ENCODE measurements around the gene UBE2J2. TPM values are rescaled to one million over a fixed set of nuclear protein-coding genes. Genes with fewer than 3 reads are reported as not detected.

Gene UBE2J2
- total and polyA plus RNA-seq, 2 of the 8 experiments (the other 6 are each of a cell fraction or from before 2014, with no cell fraction given), result 33.6 to 67.9 TPM

DNA sequence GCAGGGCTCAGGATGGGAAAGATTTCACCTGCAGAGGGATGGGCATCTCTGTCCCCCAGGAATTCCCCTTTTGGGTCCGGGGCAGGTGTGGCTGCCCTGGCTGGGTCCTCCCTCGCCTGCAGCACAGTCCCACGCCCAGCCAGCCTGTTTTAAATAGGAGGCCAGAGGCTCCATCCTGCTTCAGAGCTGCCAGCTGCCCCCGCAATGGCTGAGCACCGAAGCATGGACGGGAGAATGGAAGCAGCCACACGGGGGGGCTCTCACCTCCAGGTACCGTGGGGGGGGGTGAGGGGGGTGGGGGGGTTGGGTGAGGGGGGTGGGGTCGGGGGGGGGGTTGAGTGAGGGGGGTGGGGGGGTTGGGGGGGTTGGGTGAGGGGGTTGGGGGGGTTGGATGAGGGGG is 10.2 kb upstream of the UBE2J2 start:
- Histone ChIP-seq H2BK20ac (ENCODE audit: low read length) (no peak overlapping the region), H3K4me3 (ENCODE audit: extremely low read depth in 1 of 4, insufficient read depth in 2 of 4, low read depth in 3 of 4, low read length in 4 of 4) (no peak overlapping the region), H3K9me3 (ENCODE audit: insufficient read depth in 2 of 2, low read depth in 1 of 2, low read length in 1 of 2) (peaks cover 0 to 2% of the 10 kb centered on the region in 2 experiments; a peak in 1 of 4 replicates), H3K18ac (ENCODE audit: extremely low read depth, low read length) (no peak overlapping the region), H3K4me2 (ENCODE audit: insufficient read depth in 1 of 2, low read depth in 2 of 2, low read length in 2 of 2) (no peak overlapping the region), H2AK5ac (ENCODE audit: low read depth, low read length) (no peak overlapping the region), H2BK5ac (ENCODE audit: low read depth, low read length) (no peak overlapping the region), H3K4me1 (replicated peaks in 1 of 4; ENCODE audit: control insufficient read depth in 3 of 4, insufficient read depth in 4 of 4, low read length in 3 of 4) (peaks cover 0 to 2% (median under 1%) of the 10 kb centered on the region in 4 experiments; a peak in 1 of 7 replicates), H3K27me3 (replicated peaks in 1 of 4; ENCODE audit: control insufficient read depth in 3 of 4, extremely low read depth in 1 of 4, insufficient read depth in 3 of 4, low read length in 3 of 4) (no peaks in the 10 kb centered on the region), H3K56ac (replicated peaks; ENCODE audit: insufficient read length, low read depth, low read length) (no peak overlapping the region), H3K79me1 (ENCODE audit: low read depth, low read length) (no peaks in the 10 kb centered on the region), H4K5ac (ENCODE audit: insufficient read length, low read depth, low read length) (no peak overlapping the region), H4K8ac (ENCODE audit: extremely low read depth, insufficient read depth, low read length) (no peak overlapping the region), H3K9ac (replicated peaks in 1 of 4; ENCODE audit: extremely low read depth in 1 of 4, low read depth in 3 of 4, low read length in 3 of 4) (no peak overlapping the region; a peak in 1 of 7 replicates), H2AFZ (ENCODE audit: low read length) (no peak overlapping the region), H3K4ac (replicated peaks; ENCODE audit: insufficient read length, low read depth, low read length) (no peak overlapping the region), H3K27ac (ENCODE audit: low read depth, low read length) (no peak overlapping the region), H3K36me3 (ENCODE audit: control insufficient read depth in 2 of 4, insufficient read depth in 4 of 4, low read length in 3 of 4) (no peaks in the 10 kb centered on the region), H4K20me1 (replicated peaks in 1 of 2; ENCODE audit: control insufficient read depth in 1 of 2, insufficient read depth in 2 of 2, low read length in 2 of 2) (no peaks in the 10 kb centered on the region), H2BK15ac (ENCODE audit: low read length) (no peak overlapping the region), H3K79me2 (ENCODE audit: control insufficient read depth in 1 of 2, insufficient read depth in 2 of 2, low read length in 2 of 2) (no peaks in the 10 kb centered on the region), H3K14ac (ENCODE audit: insufficient read length) (no peak overlapping the region), H4K91ac (replicated peaks; ENCODE audit: insufficient read length, low read length) (no peak overlapping the region), H2BK120ac (replicated peaks; ENCODE audit: low read depth, low read length) (no peak overlapping the region), H3K23ac (ENCODE audit: insufficient read length) (no peak overlapping the region), H2BK12ac (ENCODE audit: low read depth, low read length) (no peak overlapping the region), H3K23me2 (ENCODE audit: low read depth, low read length) (no peaks in the 10 kb centered on the region)
- CTCF ChIA-PET (ENCODE audit: partially characterized antibody), result interaction anchor here (0.6 to 6.1 kb wide), 5 partner anchors 7 to 88 kb away, joined by 3 to 38 read pairs (median 3); no protein-coding TSS in a partner anchor
- POLR2A ChIA-PET (ENCODE audit: partially characterized antibody), result no interaction called here
- TF ChIP-seq BRCA1 (IDR thresholded peaks at IDR 0.05; ENCODE audit: low read depth, low read length), result no peak
- TF ChIP-seq HDAC2 (IDR thresholded peaks at IDR 0.05; ENCODE audit: borderline replicate concordance in 1 of 2, low read depth in 2 of 2, low read length in 2 of 2), result no peak
- TF ChIP-seq BACH1 (IDR thresholded peaks at IDR 0.05; ENCODE audit: low read length), result no peak
- 0 out of 2 replicates have a peak, but pooled peaks have one; percentile 13 for TF ChIP-seq YY1 (IDR thresholded peaks at IDR 0.05; ENCODE audit: low read depth, low read length)
- DNase-seq (ENCODE audit: low read depth in 1 of 2, low spot score in 2 of 2) (peak in 1 of 2 experiments; percentile 49), FAIRE-seq (no peak)
- WGBS, 2 experiments (ENCODE audit: extremely low coverage in 1 of 2, insufficient coverage in 1 of 2, insufficient read length in 1 of 2, insufficient replicate concordance in 2 of 2, low coverage in 1 of 2, low lambda C conversion rate in 2 of 2, missing lambda C conversion rate in 1 of 2), result 72% methylated on average over 6 of the region's 9 CpGs; no CpG with 5 or more reads in 1 of the 2 experiments

Data from H1 (cell line).